ENCODE measurements around the gene ACTL10. TPM values are rescaled to one million over a fixed set of nuclear protein-coding genes. Genes with fewer than 3 reads are reported as not detected.

ACTL10 gene
- total and polyA plus RNA-seq, 2 of the 13 experiments (the other 11 are each of a cell fraction or from before 2014, with no cell fraction given), result not detected

DNA sequence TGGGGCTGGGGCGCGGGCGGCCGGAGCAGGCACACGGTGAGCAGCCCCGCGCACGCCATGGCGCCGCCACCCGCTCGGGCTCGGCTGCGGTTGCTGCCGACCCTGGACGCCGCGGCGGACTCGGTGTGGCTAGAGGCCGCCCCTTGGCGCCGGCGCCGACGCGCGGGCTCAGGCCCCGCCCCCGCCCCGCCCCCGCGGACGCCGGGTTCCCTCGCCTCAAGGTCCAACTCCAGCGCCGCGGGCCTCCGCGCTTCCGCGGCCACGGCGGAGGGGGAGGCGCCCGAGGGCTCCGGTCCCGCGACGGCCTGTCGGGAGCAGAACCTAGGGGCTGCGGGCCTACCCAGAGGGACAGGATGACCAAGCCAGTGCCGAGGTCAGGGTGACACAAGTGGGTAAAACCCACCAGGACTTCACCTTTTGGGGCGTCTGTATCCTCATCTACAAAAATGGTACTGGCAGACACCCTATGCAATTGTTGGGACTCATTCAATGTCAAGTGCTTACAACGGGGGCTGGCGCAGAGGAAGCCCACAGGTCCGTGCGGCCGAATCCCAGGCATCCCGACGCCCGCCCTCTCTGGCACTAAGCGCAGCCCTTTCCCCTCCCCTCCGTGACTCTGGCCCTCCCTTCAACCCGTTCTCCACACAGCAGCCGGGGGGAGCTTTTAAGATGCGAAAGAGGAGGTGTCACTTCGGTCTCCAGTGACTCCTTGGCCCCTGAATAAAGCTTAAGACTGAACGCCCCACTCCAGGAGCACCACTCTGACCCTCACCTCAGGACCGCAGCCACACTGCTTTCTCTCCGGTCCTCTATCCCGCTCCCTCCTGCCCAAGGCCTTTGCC is 7.8 kb downstream of the ACTL10 start, which contains the start of gene NECAB3 (continued):
- TF ChIP-seq, protein P1, sequence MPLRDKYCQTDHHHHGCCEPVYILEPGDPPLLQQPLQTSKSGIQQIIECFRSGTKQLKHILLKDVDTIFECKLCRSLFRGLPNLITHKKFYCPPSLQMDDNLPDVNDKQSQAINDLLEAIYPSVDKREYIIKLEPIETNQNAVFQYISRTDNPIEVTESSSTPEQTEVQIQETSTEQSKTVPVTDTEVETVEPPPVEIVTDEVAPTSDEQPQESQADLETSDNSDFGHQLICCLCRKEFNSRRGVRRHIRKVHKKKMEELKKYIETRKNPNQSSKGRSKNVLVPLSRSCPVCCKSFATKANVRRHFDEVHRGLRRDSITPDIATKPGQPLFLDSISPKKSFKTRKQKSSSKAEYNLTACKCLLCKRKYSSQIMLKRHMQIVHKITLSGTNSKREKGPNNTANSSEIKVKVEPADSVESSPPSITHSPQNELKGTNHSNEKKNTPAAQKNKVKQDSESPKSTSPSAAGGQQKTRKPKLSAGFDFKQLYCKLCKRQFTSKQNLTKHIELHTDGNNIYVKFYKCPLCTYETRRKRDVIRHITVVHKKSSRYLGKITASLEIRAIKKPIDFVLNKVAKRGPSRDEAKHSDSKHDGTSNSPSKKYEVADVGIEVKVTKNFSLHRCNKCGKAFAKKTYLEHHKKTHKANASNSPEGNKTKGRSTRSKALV (CRISPR knock-in tag; IDR thresholded peaks at IDR 0.05), result peak; percentile 73; the same call in 1 of the 2 replicates
- TF ChIP-seq MED13 (CRISPR knock-in tag; IDR thresholded peaks at IDR 0.05), result peak; percentile 56; the same call in 1 of the 2 replicates
- TF ChIP-seq AGO1 (IDR thresholded peaks at IDR 0.05; ENCODE audit: low read depth, low read length, poor library complexity, severe bottlenecking), result peak; percentile 58
- TF ChIP-seq, protein P2, sequence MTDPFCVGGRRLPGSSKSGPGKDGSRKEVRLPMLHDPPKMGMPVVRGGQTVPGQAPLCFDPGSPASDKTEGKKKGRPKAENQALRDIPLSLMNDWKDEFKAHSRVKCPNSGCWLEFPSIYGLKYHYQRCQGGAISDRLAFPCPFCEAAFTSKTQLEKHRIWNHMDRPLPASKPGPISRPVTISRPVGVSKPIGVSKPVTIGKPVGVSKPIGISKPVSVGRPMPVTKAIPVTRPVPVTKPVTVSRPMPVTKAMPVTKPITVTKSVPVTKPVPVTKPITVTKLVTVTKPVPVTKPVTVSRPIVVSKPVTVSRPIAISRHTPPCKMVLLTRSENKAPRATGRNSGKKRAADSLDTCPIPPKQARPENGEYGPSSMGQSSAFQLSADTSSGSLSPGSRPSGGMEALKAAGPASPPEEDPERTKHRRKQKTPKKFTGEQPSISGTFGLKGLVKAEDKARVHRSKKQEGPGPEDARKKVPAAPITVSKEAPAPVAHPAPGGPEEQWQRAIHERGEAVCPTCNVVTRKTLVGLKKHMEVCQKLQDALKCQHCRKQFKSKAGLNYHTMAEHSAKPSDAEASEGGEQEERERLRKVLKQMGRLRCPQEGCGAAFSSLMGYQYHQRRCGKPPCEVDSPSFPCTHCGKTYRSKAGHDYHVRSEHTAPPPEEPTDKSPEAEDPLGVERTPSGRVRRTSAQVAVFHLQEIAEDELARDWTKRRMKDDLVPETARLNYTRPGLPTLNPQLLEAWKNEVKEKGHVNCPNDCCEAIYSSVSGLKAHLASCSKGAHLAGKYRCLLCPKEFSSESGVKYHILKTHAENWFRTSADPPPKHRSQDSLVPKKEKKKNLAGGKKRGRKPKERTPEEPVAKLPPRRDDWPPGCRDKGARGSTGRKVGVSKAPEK (CRISPR knock-in tag; IDR thresholded peaks at IDR 0.05; ENCODE audit: borderline replicate concordance), result peak; percentile 63; the same call in 1 of the 2 replicates
- TF ChIP-seq, protein P3, sequence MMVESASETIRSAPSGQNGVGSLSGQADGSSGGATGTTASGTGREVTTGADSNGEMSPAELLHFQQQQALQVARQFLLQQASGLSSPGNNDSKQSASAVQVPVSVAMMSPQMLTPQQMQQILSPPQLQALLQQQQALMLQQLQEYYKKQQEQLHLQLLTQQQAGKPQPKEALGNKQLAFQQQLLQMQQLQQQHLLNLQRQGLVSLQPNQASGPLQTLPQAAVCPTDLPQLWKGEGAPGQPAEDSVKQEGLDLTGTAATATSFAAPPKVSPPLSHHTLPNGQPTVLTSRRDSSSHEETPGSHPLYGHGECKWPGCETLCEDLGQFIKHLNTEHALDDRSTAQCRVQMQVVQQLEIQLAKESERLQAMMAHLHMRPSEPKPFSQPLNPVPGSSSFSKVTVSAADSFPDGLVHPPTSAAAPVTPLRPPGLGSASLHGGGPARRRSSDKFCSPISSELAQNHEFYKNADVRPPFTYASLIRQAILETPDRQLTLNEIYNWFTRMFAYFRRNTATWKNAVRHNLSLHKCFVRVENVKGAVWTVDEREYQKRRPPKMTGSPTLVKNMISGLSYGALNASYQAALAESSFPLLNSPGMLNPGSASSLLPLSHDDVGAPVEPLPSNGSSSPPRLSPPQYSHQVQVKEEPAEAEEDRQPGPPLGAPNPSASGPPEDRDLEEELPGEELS (CRISPR knock-in tag; IDR thresholded peaks at IDR 0.05), result no peak; the same call in 1 of the 2 replicates
- no peak for TF ChIP-seq HMGA1 (CRISPR knock-in tag; conservative IDR thresholded peaks at IDR 0.05)
- TF ChIP-seq ZNF652 (CRISPR knock-in tag; IDR thresholded peaks at IDR 0.05; ENCODE audit: borderline replicate concordance, low read depth), result no peak
- TF ChIP-seq, protein P4, sequence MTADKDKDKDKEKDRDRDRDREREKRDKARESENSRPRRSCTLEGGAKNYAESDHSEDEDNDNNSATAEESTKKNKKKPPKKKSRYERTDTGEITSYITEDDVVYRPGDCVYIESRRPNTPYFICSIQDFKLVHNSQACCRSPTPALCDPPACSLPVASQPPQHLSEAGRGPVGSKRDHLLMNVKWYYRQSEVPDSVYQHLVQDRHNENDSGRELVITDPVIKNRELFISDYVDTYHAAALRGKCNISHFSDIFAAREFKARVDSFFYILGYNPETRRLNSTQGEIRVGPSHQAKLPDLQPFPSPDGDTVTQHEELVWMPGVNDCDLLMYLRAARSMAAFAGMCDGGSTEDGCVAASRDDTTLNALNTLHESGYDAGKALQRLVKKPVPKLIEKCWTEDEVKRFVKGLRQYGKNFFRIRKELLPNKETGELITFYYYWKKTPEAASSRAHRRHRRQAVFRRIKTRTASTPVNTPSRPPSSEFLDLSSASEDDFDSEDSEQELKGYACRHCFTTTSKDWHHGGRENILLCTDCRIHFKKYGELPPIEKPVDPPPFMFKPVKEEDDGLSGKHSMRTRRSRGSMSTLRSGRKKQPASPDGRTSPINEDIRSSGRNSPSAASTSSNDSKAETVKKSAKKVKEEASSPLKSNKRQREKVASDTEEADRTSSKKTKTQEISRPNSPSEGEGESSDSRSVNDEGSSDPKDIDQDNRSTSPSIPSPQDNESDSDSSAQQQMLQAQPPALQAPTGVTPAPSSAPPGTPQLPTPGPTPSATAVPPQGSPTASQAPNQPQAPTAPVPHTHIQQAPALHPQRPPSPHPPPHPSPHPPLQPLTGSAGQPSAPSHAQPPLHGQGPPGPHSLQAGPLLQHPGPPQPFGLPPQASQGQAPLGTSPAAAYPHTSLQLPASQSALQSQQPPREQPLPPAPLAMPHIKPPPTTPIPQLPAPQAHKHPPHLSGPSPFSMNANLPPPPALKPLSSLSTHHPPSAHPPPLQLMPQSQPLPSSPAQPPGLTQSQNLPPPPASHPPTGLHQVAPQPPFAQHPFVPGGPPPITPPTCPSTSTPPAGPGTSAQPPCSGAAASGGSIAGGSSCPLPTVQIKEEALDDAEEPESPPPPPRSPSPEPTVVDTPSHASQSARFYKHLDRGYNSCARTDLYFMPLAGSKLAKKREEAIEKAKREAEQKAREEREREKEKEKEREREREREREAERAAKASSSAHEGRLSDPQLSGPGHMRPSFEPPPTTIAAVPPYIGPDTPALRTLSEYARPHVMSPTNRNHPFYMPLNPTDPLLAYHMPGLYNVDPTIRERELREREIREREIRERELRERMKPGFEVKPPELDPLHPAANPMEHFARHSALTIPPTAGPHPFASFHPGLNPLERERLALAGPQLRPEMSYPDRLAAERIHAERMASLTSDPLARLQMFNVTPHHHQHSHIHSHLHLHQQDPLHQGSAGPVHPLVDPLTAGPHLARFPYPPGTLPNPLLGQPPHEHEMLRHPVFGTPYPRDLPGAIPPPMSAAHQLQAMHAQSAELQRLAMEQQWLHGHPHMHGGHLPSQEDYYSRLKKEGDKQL (CRISPR knock-in tag; IDR thresholded peaks at IDR 0.05; ENCODE audit: low read depth), result no peak
- TF ChIP-seq, protein P5, sequence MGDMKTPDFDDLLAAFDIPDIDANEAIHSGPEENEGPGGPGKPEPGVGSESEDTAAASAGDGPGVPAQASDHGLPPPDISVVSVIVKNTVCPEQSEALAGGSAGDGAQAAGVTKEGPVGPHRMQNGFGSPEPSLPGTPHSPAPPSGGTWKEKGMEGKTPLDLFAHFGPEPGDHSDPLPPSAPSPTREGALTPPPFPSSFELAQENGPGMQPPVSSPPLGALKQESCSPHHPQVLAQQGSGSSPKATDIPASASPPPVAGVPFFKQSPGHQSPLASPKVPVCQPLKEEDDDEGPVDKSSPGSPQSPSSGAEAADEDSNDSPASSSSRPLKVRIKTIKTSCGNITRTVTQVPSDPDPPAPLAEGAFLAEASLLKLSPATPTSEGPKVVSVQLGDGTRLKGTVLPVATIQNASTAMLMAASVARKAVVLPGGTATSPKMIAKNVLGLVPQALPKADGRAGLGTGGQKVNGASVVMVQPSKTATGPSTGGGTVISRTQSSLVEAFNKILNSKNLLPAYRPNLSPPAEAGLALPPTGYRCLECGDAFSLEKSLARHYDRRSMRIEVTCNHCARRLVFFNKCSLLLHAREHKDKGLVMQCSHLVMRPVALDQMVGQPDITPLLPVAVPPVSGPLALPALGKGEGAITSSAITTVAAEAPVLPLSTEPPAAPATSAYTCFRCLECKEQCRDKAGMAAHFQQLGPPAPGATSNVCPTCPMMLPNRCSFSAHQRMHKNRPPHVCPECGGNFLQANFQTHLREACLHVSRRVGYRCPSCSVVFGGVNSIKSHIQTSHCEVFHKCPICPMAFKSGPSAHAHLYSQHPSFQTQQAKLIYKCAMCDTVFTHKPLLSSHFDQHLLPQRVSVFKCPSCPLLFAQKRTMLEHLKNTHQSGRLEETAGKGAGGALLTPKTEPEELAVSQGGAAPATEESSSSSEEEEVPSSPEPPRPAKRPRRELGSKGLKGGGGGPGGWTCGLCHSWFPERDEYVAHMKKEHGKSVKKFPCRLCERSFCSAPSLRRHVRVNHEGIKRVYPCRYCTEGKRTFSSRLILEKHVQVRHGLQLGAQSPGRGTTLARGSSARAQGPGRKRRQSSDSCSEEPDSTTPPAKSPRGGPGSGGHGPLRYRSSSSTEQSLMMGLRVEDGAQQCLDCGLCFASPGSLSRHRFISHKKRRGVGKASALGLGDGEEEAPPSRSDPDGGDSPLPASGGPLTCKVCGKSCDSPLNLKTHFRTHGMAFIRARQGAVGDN (CRISPR knock-in tag; IDR thresholded peaks at IDR 0.05), result peak; percentile 93
- TF ChIP-seq NCOA2 (CRISPR knock-in tag; IDR thresholded peaks at IDR 0.05), result peak; percentile 6
